Brain microvascular endothelial cell (primary cell): Measurements from ENCODE around the gene TEAD1.

Source experiments
- DNase-seq: peaks from one replicate; pipeline ENCODE4 v3.0.0-alpha.2; 2020
- H3K27ac ChIP-seq: fragments of 250-450 bp; sonication (Bioruptor Pico); 2 replicates; pipeline ENCODE4 v1.5.1; 2020; ENCODE audit warnings: mild to moderate bottlenecking, moderate library complexity
- H3K27me3 ChIP-seq: fragments of 250-450 bp; sonication (Bioruptor Pico); replicated peaks from 2 replicates; pipeline ENCODE4 v1.5.1; 2020; ENCODE audit warnings: mild to moderate bottlenecking
- H3K36me3 ChIP-seq: fragments of 250-450 bp; sonication (Bioruptor Pico); replicated peaks from 2 replicates; pipeline ENCODE4 v1.5.1; 2020; ENCODE audit warnings: mild to moderate bottlenecking
- H3K4me3 ChIP-seq: 2 replicates; pipeline ENCODE4 v1.5.1; 2011; ENCODE audit warnings: low read depth, mild to moderate bottlenecking, control low read depth, low read length, moderate library complexity
- CTCF ChIP-seq: IDR thresholded peaks from 2 replicates; pipeline ENCODE4 v1.5.1; 2011; ENCODE audit warnings: low read depth, mild to moderate bottlenecking, moderate library complexity, low read length, control low read depth, inconsistent platforms; ENCODE audit errors: missing control alignments
- in situ Hi-C: cut with HindIII; loops from 2 replicates; pipeline ENCODE4 v1.10.0; 2017; ENCODE audit warnings: low sequenced_read_pairs, low pct_ligation_motif_present

The TEAD1 gene

GRCh38 chr11:12772324-12772723 lies 98.1 kb downstream of the TEAD1 start:
- Histone ChIP-seq H3K27me3 (no peaks in the 10 kb centered on the region), H3K27ac (no peak overlapping the region), H3K36me3 (no peaks in the 10 kb centered on the region), H3K4me3 (no peak overlapping the region)
- no peak for DNase-seq
- TF ChIP-seq CTCF: no peak
- in situ Hi-C loops: no loop called here

- H3K4me3 ChIP-seq: no peak overlapping the region
- DNase-seq: no peak
- in situ Hi-C loops: no loop called here
- no peaks in the 10 kb centered on the region for H3K36me3 ChIP-seq
- TF ChIP-seq CTCF: no peak
- peak overlapping the region; percentile 31 for H3K27ac ChIP-seq
- no peaks in the 10 kb centered on the region for H3K27me3 ChIP-seq
Measured at GRCh38 chr11:12773591-12773990, 99.4 kb downstream of the TEAD1 start.

GRCh38 chr11:12775955-12776354 lies 101.7 kb downstream of the TEAD1 start:
- no peaks in the 10 kb centered on the region for H3K36me3 ChIP-seq

GRCh38 chr11:12777208-12777874 lies 103.1 kb downstream of the TEAD1 start:
- no peak overlapping the region for H3K4me3 ChIP-seq
- TF ChIP-seq CTCF: no peak
- in situ Hi-C loops: no loop called here
- H3K27ac ChIP-seq: peak overlapping the region; percentile 50
- peak; percentile 42 for DNase-seq
- H3K27me3 ChIP-seq: no peaks in the 10 kb centered on the region
- H3K36me3 ChIP-seq: no peaks in the 10 kb centered on the region

More at GRCh38 chr11:12775955-12776354, 101.7 kb downstream of the TEAD1 start:
- DNase-seq: no peak
- Histone ChIP-seq H3K27ac (no peak overlapping the region), H3K4me3 (no peak overlapping the region), H3K27me3 (no peaks in the 10 kb centered on the region)
- no peak for TF ChIP-seq CTCF
- in situ Hi-C loops: no loop called here

- in situ Hi-C loops: no loop called here
- H3K27me3 ChIP-seq: no peaks in the 10 kb centered on the region
- DNase-seq: no peak
- H3K4me3 ChIP-seq: no peak overlapping the region
- no peaks in the 10 kb centered on the region for H3K36me3 ChIP-seq
- no peak for TF ChIP-seq CTCF
- H3K27ac ChIP-seq: peak overlapping the region; percentile 50
Measured at GRCh38 chr11:12778240-12778905, 104.2 kb downstream of the TEAD1 start.
